ENCODE data around the gene ACACB.

The ACACB gene

DNA sequence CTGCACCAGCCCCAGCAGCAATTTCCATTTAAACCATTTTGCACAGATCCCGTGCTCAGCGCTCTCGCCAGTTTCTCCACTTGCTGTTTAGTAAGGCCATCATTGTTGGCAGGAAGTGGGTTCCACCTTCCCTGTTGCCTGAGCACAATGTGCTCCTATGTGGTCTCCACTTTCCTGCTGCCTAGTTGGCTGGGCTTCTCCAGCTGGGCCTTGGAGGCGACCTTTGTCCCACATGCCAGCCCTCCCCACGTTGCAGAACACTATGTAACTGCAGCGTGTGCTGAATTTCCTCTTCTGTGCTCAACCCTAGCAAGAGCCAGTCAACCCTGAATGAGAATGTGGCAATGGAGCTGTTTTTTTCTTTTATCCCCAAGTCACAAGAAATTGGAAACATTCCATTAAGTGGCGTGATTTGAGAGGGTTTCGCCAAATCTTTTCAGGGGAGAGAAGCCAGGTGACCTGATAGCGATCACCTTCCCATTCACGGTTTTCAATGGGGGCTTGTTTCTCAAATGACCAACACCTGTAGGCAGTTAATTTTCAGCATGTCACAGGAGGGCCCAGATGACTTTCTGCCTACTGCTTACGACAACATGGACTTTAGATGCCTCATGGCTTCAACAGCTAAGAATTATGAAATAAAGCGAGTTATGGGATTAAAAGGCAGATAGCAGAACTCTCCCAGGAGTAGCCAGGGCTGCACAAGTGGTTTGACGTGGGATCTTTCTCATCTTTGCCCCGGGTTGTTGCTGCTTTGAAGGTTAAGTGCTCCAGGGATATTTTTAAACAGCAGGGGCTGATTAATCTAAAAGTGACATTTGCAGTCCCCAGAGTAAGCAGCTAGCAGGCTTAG, at the start of gene ACACB:
TSS of gene ACACB (plus strand) at position 830 of the 853 bp plus-strand sequence. CDS start 22,819 bp downstream, outside the sequence.
- DNase-seq: no peak

DNA sequence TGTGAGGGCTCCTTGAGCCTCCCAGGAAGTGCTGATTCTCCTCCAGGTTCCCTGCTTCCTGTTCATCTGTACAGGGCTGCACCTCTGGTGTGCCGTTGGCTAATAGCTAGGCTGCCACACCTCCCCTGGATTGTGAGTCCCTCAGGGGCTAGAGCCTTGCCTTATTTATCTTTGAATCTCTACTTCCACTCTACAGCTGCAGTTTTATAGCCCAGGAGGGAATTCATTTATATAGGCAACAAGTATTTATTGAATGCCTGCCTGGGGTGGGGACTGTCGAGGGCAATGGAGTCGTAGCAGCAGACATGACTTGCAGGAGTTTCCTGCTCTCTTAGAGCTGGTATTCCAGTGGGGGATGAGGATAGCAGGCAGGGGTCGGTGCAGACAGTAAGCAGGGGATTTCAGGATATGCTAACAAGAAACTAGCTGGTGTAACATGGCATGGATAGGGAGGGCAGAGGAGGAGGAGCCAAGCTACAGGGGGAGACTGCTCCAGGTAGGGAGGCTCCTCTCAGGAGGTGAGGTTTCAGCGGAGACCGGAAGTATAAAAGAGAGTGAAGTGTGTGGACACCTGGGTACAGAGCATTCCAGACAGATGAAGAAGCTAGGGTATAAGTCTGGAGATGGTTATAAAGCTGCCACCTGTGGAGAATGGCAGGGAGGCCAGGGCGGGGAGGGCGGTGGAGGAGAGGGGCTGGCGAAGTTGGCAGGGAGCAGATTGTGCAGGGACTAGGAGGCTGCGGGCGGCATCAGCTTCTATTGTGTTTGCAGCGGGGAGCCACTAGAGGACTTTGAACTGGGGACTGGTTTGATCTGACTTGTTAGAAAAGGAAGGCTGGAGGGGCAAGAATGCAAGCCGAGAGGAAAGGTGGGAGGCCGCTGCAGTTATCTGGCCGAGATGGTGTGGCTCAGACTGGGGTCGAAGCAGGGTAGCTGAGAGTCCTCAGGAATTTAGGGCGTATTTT, 46.8 kb upstream of the ACACB start:
- DNase-seq: no peak

GRCh38 chr12:109074866-109075265, 41.5 kb upstream of the ACACB start:
- no peak for DNase-seq

GRCh38 chr12:109082751-109083150, 33.6 kb upstream of the ACACB start:
- DNase-seq: no peak

DNA sequence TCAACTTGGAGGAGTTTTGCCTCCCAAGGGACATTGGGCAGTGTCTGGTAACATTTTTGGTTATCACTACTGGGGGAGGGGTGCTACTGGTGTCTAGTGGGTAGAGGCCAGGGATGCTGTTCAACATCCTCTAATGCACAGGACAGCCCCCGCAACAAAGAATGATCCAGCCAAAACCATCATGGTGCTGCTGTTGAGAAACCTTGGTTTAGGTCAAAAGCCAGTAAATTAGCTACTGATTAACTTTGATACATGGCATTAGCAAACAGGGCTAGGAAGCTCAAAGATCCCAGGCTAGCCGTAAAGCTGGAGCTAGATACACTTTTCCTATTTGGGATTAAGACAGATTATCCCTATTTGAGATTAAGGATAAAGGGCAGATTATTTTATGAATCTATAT, 32.0 kb upstream of the ACACB start:
- peak; percentile 15 for DNase-seq

DNA sequence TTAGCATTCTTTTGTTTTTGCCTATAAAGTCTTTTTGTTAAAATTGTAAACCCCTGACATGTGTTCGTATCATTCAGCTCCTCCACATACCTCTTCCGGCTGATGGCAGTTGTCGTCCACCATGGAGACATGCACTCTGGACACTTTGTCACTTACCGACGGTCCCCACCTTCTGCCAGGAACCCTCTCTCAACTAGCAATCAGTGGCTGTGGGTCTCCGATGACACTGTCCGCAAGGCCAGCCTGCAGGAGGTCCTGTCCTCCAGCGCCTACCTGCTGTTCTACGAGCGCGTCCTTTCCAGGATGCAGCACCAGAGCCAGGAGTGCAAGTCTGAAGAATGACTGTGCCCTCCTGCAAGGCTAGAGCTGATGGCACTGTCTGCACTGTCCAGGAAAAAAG, 30.8 kb upstream of the ACACB start:
- DNase-seq: no peak

DNA sequence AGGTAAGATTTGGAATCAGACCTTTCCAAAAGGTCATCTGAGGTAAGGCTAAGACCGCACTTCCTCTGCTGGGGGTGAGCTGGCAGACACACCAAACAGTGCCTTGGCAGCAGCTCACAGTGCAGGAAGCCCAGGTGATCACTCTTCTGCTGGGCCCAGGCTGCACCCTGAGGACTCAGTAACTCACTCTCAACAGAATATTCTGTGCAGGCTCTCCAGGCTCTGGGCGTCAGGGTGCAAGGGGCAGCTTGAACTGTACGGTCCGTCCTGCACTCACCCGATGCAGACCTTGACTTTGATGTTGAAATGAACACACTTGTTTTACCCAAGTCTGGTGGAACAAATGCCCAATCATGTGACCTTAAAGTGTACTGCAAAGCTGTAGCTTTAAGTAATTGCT, 29.1 kb upstream of the ACACB start:
- DNase-seq: no peak

DNA sequence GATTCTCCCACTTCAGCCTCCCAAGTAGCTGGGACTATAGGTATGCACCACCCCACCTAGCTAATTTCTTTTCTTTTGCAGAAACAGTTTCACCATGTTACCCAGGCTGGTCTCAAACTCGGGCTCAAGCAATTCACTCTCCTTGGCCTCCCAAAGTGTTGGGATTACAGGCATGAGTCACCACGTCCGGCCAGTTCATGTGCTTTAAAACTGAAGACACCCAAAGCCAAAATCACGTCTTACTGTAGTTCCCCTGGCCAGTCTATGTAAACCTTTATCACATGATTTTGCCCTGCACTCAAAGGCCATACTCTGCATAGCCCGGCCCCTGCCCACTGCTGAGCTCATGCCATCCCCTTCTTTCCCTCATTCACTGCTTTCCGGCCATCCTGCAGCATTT, 27.6 kb upstream of the ACACB start:
- no peak for DNase-seq

DNA sequence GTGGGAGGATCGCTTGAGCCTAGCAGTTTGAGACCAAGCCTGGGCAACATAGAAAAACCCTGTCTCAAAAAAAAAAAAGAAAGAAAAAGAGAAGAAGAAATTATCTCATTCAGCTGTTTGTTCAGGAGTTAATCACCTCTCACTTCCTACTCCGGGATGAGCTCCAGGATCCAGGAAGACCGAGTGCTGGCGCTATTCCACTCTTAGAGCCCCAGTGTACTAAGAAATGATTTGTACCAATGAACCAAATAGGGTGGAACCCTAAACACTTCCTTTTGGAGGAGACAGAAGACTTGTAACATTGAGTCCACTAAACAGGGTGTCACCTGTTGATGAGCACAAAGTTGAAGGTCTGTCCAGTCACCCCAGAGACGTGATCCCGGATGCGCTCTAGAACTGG, 26.7 kb upstream of the ACACB start:
- DNase-seq: no peak

DNA sequence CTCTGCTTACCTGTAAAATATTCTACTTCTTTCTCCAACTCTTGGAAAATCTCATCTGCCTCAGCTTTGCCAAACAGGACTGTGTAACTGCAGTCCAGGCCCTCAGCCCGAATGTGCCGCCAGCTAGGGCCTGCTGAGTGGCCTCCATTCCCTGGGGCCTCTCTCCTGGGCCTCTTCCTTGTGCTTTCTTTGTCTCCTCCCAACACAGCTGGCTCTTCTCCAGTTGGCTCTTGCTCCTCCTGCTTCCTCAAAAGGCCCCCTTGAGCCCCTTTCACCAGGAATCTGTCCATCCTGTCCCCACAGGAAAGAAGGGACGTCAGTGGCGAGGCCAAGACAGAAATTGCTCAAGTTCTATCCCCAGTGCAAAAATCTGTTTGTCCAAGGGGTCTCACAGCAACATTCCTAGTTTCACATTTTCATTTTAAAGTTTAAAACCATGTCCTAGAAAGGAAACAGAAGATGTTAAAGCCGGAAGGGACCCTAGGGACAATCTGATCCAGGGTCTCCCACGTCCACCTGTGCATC, 23.8 kb upstream of the ACACB start:
- DNase-seq: peak; percentile 38

GRCh38 chr12:109093022-109093918, 23.1 kb upstream of the ACACB start, which contains the start of gene ALKBH2:
TSS of gene ALKBH2 (minus strand) at chr12:109093472. CDS start at chr12:109092786, 686 bp downstream.
- peak; percentile 98 for DNase-seq

GRCh38 chr12:109097140-109097434, 19.3 kb upstream of the ACACB start:
- DNase-seq: no peak

DNA sequence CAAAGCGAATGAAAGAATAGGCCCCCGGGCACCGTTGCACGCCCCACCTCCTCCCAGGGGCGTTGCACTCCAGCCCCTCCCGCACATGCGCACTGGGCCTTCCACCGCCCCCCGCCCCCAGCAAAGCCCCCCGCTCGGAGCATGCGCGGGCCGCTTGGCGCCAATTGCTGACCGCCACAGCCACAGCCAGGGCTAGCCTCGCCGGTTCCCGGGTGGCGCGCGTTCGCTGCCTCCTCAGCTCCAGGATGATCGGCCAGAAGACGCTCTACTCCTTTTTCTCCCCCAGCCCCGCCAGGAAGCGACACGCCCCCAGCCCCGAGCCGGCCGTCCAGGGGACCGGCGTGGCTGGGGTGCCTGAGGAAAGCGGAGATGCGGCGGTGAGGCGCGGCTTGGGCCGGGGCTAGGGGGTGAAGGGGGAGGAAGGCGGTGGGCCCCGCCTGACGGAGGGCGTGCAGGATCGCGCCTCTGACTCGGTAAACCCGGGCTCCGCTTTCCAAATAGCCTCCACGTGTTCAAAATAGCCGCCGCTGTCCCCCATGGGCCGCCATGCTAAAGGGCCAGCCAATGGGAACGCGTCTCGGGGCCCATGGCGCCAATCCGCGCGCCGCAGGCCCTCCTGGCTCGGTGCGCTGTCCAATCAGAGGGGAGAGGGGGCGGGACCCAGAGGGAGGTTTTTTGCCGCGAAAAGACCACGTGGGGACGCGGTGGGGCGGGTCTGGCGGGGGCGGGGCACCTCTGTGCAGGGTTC, 18.8 kb upstream of the ACACB start, which contains the start of gene UNG:
TSS of gene UNG (plus strand) at position 163 of the 748 bp plus-strand sequence. CDS start at position 246, 83 bp downstream.
- peak; percentile 99 for DNase-seq

DNA sequence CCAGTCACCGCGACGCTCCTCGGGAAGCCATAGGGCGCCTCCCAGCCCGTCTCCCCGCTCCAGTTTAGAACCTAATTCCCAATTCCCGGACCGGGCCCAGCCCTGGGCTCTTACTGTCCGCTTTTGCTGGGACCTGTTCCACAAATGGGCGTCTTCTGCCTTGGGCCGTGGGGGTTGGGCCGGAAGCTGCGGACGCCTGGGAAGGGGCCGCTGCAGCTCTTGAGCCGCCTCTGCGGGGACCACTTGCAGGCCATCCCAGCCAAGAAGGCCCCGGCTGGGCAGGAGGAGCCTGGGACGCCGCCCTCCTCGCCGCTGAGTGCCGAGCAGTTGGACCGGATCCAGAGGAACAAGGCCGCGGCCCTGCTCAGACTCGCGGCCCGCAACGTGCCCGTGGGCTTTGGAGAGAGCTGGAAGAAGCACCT, 18.2 kb upstream of the ACACB start:
- DNase-seq: peak; percentile 86

DNA sequence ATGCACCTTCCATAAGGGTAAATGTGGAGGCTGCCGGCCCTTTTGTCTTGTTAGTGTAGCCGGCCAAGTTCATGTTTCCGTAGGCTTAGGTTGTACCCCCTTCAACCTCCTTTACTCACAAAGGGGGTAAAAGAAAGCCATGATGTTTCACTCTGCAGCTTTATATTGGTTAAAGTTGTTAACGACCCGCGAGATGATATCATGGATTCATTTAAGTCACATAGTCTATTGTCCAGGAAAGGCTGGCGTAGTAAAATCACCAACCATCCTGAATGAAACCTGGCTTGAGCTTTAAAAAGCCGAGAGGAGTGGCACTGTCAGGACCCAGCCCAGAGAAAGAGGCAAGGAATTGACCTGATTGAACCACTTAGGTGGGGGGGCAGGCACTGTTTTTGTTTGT, 17.7 kb upstream of the ACACB start:
- peak; percentile 51 for DNase-seq

DNA sequence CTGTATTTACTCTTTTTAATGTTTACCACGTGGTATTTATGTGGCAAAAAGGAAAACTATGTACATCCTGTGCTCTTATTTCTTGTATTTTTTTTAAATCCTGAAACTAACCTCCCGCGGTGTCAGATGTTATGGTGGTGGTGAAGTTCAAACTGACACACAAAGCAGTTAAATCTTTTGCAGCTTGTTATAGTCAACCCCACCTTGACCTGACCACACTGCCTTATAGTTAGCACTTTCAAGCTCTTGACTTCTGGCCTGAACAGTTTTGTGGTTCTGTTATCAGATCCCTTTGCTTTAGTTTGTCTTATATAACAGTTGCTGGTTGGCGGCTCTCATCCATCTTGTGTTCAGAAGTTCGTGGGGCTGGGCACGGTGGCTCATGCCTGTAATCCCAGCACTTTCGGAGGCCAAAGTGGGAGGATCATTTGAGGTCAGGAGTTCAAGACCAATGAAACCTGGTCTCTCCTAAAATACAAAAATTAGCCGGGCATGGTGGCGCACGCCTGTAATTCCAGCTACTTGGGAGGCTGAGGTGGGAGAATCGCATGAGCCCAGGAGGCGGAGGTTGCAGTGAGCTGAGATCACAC, 16.9 kb upstream of the ACACB start:
- DNase-seq: no peak

GRCh38 chr12:109100741-109101140, 15.6 kb upstream of the ACACB start:
- no peak for DNase-seq

GRCh38 chr12:109102491-109102890, 13.9 kb upstream of the ACACB start:
- no peak for DNase-seq

GRCh38 chr12:109105176-109105575, 11.2 kb upstream of the ACACB start:
- DNase-seq: no peak

- DNase-seq: no peak
Measured at GRCh38 chr12:109109746-109110350, 6.5 kb upstream of the ACACB start.
